RKO (cell line): ENCODE data around the gene ENO2.
"Not testable (repeated sequence)": the region's sequence is repeated elsewhere in the genome, so short reads cannot be mapped to it uniquely, and the experiment has no call there.

Experiments
- DNase-seq: peaks from one replicate; pipeline ENCODE4 v3.0.0-alpha.2; 2016; ENCODE audit warnings: low spot score

The ENO2 gene

DNA sequence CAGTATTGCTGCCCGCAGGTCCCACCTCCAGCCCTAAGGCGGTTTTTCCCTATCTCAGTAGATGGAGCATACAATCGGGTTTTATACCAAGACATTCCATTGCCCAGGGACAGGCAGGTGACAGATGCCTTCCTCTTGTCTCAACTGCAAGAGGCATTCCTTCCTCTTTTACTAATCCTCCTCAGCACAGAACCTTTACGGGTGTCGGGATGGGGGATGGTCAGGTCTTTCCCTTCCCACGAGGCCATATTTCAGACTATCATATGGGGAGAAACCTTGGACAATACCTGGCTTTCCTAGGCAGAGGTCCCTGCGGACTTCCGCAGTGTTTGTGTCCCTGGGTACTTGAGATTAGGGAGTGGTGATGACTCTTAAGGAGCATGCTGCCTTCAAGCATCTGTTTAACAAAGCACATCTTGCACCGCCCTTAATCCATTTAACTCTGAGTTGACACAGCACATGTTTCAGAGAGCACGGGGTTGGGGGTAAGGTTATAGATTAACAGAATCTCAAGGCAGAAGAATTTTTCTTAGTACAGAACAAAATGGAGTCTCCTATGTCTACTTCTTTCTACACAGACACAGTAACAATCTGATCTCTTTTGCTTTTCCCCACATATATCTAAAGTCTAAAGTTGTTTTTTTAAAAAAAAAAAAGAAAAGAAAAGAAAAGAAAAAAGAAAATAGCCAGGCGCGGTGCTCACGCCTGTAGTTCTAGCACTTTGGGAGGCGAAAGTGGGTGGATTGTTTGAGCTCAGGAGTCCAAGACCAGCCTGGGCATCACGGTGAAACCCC is 28.0 kb upstream of the ENO2 start:
- not testable (repeated sequence) for DNase-seq

DNA sequence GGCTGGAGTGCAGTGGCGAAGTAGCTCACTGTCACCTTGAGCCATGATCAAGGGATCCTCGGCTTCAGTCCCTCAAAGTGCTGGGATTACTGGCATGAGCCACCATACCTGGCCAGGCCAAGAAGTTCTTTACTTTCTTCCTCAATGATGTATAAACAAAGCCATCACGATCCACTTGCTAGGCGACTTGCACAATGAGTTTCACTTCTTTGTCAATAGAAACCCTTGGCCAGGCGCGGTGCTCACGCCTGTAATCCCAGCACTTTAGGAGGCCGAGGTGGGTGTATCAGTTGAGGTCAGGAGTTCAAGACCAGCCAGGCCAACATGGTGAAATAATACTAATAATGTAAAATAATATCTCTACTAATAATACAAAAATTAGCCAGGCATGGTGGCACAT is 26.9 kb upstream of the ENO2 start:
- DNase-seq: no peak

DNA sequence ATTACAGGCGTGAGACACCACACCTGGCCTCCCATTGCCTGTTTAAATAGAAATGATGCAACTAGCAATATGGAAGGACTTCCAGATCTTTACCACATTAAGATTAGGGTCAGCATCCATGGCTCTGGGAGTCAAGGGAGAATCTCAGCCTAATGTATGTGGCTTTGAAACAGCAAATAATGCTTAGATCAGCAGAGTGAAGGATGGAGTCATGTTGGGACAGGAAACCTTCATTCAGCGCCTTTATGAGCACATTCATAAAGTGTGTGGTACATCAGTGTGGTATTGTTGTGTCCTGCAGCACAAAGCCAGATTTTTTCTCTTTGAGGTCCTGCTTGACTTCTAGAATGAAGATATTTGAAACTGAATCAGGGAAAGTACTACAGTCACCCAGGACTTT is 26.0 kb upstream of the ENO2 start:
- DNase-seq: no peak

DNA sequence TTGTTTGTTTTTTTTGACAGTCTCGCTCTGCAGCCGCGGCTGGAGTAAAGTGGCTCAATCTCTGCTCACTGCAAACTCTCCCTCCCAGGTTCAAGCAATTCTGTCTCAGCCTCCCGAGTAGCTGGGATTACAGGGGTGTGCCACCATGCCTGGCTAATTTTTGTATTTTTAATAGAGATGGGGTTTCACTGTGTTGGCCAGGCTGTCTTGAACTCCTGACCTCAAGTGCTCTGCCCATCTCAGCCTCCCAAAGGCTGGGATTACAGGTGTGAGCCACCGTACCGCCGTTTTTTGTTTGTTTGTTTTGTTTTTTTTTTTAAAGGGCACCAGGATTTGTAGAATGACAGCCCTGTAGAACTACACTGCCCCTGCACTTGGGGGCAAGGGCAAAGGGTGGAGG is 25.6 kb upstream of the ENO2 start:
- not testable (repeated sequence) for DNase-seq

DNA sequence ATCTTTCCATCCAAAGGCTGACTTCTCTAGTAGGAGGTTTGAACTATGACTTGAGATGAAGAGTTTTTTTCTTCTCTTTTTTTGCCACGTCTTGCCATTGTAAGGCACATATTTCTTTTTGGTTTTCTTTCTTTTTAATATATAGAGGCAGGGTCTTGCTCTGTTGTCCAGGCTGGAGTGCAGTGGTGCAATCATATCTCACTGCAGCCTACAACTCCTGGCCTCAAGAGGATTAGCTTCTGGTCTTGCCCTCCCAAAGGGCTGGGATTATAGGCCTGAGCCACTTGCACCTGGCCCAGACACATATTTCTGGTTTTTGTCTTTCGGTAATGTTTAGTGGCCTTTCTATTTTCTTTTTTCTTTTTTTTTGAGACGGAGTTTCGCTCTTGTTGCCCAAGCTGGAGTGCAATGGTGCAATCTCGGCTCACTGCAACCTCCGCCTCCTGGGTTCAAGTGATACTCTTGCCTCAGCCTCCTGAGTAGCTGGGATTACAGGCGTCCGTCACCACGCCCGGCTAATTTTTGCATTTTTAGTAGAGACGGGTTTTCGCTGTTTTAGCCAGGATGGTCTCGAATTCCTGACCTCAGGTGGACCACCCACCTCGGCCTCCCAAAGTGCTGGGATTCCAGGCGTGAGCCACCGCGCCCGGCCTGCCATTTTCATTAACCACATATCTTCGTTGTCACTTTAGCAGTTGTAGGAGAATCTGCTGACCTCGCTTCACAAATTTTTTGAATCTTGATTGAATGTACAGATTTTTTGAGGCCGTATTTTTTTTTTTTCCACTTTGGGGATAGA is 24.4 kb upstream of the ENO2 start:
- DNase-seq: not testable (repeated sequence)

DNA sequence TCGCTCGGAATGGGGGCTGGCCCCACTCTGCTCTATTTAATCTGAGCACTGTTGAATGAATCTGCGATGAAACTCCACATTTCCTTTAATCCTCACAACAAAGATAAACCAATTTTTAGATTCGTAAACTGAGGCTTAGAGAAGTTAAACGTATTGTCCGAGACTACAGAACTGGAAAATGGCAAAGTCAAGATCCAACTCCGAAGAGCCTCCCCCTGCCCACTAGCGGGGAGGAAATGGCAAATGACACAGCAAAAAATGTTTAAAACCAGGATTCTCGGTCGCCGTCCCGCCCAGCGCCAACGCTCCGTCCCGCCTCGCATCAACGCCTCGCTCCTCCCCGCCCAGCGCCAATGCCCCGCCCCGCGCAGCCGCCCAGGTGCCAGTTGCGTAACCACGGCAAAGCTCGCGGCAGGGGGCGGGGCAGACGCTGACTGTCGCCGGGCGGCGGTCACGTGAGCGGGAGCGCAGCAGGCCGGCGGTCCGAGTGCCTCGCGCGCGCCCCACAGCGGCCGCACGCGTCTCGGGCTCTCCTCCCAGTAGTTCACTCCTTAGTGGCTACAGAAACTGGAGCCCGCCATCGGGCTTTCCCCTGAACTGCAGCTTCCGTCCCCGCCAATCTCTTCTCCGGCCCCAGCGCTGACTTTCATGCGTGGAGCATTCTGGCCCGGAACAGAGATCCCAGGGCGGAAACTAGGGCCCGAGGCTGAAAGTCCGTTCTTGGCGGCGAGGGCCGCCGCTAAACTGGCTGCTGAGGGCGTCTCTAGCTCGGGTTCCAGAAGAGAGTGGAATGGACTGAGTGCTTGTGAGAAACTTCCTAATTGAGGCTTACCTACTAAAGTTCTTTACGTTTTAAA is 23.4 kb upstream of the ENO2 start:
- peak; percentile 96 for DNase-seq

DNA sequence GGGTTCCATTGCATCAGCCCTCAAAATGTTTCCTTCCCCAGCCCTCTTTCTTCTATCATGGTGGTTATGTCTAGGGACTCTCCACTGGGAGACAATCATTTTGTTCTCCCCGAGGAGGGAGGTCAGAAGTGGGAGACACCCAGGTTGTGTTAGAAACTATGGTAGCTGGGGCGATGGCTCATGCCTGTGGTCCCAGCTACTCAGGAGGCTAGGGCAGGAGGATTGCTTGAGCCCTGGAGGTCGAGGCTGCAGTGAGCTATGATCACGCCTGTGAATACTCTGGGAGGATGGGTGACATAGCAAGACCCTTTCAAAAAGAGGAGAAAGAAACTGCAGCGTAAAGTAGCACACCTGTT is 22.8 kb upstream of the ENO2 start:
- DNase-seq: no peak

DNA sequence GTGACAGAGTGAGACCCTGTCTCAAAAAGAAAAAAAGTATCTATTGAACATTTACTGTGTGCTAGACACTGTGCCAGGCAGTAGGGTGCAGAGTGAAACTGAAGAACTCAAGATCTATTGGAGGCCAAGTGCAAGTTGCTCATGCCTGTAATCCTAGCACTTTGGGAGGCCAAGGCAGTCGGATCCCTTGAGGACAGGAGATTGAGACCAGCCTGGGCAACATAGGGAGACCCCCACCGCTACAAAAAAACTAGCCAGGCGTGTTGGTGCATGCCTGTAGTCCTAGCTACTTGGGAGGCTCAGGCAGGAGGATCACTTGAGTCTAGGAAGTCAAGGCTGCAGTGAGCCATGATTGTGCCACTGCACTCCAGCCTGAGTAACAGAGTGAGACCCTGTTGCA is 21.7 kb upstream of the ENO2 start:
- DNase-seq: not testable (repeated sequence)

DNA sequence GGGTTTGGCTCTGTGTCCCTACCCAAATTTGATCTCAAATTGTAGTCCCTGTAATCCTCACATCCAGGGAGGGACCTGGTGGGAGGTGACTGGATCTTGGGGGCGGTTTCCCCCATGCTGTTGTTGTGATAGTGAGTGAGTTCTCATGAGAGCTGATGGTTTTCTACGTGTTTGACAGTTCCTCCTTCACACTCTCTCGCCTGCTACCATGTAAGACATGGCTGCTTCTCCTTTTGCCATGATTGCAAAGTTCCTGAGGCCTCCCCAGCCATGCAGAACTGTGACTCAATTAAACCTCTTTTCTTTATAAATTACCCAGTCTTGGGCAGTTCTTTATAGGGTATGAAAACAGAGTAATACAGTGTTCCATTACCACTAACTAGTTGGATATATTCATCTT is 20.1 kb upstream of the ENO2 start:
- no peak for DNase-seq

DNA sequence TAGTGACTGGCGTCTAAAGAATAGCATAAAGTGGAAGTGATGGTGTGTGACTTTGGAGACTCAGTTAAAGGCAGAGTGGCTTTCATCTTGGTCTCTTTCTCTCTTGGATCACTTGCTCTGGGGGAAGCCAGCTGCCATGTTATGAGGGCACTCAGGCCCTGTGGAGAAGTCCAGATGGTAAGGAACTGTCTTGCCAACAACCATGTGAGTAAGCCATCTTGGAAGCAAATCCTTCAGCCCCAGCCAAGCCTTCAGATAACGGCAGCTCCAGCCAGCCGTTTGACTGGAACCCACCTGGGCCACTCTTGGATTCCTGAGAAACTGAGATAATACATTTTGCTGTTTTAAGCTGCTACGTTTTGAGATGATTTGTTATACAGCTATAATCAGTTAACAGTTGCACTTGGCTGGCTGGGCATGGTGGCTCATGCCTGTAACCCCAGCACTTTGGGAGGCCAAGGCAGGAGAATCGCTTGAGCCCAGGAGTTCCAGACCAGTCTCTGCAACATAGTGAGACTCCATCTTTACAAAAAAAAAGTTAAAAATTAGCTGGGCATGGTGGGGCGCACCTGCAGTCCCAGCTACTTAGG is 17.4 kb upstream of the ENO2 start:
- no peak for DNase-seq

DNA sequence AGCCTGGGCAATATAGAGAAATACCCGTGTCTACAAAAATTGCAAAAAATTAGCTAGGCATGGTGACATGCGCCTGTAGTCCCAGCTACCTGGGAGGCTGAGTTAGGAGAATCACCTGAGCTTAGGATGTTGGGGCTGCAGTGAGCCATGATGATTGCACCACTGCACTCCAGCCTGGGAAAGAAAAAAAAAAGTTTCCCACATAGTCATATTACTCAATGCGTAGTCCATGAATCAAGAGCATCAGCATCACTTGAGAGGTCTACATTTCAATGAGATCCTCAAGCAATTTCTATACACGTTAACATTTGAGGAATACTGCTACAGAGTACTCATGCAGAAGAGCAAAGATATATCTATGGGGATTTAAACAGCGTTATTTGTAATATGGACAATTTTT is 15.0 kb upstream of the ENO2 start:
- no peak for DNase-seq

DNA sequence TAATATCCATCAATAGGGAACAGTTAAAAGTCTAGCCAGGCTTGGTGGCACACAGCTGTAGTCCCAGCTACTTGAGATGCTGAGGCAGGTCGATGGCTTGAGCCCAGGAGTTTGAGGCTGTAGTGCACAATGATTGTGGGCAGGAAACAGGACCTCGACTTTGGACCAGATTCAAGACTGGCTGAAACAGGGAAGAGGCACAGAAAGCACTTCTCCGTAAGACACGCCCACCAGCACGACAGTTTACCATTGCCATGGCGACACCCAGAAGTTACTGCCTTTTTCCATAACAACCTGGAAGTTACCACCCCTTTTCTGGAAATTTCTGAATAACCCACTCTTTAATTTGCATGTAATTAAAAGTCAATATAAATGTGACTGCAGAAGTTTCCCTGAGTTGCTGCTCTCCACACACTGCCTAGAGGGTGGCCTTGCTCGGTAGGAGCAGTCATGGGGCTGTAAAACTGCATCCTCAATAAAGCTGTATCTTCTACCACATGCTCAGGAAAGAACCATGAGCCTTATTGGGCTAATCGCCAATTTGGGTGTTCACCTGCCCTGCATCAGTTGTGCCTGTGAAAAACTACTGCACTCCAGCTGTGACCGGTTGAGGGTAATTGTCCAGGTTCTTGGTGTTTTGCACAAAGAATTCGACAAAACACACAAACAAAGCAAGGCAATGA is 14.4 kb upstream of the ENO2 start:
- no peak for DNase-seq

DNA sequence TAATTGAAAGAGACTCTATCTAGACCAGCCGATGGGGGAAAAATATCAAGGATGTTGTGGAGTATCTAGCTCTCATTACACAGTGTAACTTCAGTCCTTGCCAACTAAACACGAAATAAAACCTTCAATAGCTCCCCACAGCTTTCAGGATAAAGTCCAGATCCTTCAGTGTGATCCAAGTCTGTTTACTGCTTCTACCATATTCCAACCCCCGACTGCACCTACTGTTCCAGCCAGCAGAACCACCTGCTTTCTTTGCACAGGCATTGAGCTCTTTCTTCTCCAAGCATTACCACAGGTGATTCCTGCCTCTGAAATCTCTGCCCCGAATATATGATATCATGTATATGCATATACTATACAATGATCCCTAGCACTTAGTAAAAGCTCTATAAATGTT is 11.9 kb upstream of the ENO2 start:
- no peak for DNase-seq

DNA sequence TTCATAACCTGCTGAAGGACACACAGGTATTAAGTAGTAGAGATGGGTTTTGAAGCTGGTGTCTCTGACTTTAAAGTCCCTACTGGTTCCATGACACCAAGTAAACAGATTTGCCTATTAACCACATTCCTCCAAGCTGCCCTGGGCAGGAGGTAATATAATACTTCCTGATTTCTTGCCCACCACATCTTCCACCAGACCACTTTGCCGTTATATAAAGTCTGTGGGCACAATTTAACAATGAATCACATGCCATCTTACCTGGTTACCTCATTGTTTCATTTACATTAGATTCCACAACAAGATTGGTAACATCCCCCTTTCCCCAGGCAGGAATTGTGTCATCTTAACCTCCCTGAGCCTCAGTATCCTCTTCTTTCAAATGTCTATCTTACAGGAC is 10.7 kb upstream of the ENO2 start:
- no peak for DNase-seq

DNA sequence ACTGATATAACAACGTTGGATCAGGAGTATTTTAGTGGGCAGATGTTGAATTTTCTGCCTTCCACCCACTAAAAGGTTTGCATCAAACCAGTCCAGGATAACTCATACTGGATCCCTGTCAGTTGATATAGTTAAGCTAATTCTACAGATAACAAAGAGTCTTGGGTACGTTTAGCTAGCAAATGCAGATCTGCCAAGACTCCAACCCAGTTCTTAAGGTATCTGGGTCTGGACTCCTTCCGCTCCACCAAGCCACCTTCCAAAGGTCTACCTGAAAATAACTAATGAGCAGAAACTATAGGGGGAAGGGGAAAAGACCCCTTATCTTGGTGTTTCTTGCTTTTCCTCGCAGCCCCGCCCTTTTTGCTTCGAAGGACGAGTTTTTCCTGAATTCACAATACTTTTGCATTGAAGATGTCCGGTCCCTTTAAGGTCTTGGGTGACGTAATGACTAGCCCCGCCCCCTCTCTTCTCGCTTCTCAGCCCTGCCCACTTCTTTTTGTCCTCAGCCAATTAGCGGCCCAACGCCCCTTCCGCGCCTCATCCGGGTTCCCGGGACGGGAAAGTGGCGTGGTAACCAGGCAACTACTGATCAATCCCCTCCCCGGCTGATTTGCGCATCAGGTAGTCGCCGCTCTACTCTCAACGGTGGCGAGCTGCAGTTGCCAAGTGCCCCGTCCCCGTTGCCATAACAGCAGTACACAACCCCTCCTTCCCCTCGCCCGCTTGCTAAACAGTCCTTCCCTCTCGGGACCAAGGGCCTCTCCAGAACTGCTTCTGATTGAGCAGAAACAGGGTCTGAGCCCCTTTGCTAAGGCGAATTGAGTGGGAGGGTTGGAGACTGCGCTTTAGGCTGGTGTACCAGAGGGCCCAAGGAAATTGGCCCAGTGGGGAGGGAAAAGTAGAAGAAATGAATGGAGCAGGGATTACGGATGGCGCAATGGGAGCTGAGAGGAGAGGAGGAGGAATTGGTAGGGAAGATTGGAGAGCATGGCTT is 9.8 kb upstream of the ENO2 start, which contains the start of gene LRRC23:
LRRC23 (plus strand) TSS at position 543 of the 997 bp plus-strand sequence. CDS start 812 bp downstream, outside the sequence.
- DNase-seq: peak; percentile 95

DNA sequence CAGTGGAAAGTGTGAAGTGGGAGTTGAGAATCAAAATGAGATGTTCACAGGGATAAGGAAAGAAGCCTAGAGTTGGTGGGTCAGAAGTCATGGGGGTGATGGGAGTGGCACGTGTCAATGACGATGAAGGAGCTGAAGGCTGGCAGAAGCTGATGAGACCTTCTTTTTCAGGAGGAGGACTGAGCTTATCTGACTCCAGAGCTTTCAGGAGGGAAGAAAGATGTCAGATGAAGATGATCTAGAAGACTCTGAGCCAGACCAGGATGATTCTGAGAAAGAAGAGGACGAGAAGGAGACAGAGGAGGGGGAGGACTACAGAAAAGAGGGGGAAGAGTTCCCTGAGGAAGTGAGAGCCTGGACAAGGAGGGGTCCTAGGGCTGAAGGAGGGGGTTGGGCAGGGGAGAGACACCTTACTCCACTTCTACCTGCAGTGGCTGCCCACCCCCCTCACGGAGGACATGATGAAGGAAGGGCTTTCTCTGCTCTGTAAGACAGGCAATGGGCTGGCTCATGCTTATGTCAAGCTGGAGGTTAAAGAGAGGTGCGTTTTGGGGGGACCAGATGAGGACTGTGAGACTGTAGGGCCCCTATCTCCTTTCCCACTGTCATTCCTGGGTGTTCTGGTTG is 8.9 kb upstream of the ENO2 start:
- no peak for DNase-seq

DNA sequence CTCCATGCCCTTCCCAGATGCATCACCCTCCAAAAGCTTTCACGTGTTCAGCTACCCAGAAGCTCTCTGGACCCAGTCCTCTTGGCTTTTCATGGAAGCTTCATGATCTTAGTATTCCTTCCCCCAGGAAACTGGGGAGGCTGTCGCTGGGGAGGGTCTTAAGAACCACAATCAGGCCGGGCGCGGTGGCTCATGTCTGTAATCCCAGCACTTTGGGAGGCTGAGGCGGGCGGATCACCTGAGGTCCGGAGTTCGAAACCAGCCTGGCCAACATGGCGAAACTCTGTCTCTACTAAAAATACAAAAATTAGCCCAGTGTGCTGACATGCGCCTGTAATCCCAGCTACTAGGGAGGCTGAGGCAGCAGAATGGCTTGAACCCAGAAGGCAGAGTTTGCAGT is 6.2 kb upstream of the ENO2 start:
- not testable (repeated sequence) for DNase-seq

DNA sequence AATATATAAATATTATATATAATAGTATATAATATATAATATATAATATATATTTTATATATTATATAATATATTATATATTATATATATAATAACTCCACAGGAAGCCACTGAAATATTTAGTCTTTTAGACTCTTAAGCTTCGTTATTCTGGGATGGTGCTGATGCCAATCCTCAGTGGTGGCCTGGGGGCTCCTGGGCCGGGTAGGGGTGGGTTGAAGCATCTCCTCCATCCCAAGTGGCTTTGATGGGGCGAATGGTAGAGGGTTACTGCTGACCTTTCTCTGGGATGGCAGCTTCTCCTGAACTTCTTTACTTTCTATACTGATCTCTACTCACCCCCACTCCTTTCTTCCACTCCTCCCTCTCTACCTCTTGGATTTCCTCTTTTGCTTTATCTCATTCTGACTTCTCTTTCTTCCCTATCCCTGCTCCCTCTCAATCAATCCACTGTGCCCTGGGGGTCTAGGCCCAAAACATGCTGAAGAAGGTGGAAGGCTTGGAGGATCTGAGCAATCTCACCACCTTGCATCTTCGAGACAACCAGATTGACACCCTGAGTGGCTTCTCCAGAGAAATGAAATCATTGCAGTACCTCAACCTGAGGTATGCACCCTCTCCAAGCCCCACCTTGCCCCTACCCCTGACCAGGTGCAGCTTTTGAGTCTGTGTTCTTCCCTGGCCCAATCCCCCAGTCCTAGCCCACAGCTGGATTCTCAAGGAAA is 4.8 kb upstream of the ENO2 start:
- DNase-seq: no peak
